Adrenal gland (tissue), 12 donors: ENCODE data around the gene CREB3L1. TPM values are rescaled to one million over a fixed set of nuclear protein-coding genes. Genes with fewer than 3 reads are reported as not detected.

Experiments used
- DNase-seq, 7 donors: peaks; one replicate each; pipeline ENCODE4 v3.0.0-alpha.2; 2019 to 2020
- H3K27ac ChIP-seq, 5 donors: fragments of 200-600 bp; sonication (generic) in 4 of 5; 1 replicate in 3 of 5; 2 replicates in 2 of 5; pipeline versions ENCODE4 v1.5.1 to v1.8.0; 2016 to 2020; ENCODE audit warnings: mild to moderate bottlenecking in 1 of 5
- H3K27me3 ChIP-seq: fragments of 200-600 bp; 2 replicates; pipeline ENCODE4 v1.8.0; 2021
- H3K36me3 ChIP-seq, 2 donors: fragments of 200-600 bp; replicated peaks in 1 of 2; 1 replicate in 1 of 2; 2 replicates in 1 of 2; pipeline versions ENCODE4 v1.5.1 to v1.8.0; 2018 to 2022
- H3K4me1 ChIP-seq, 2 donors: fragments of 200-600 bp; replicated peaks in 1 of 2; 1 replicate in 1 of 2; 2 replicates in 1 of 2; pipeline versions ENCODE4 v1.5.1 to v1.8.0; 2018 to 2021
- H3K4me3 ChIP-seq, 4 donors: fragments of 200-600 bp; sonication (generic) in 3 of 4; one replicate each; pipeline ENCODE4 v1.5.1; 2016 to 2018
- H3K9me3 ChIP-seq, 3 donors: fragments of 200-600 bp; sonication (generic) in 1 of 3; replicated peaks in 1 of 3; 1 replicate in 2 of 3; 2 replicates in 1 of 3; pipeline versions ENCODE4 v1.5.1 to v1.8.0; 2016 to 2021
- POLR2A ChIP-seq, 2 donors: fragments of 450-650 bp; IDR thresholded peaks; one replicate each; pipeline ENCODE4 v1.6.1; 2017; ENCODE audit warnings: antibody characterized with exemption in 2 of 2, mild to moderate bottlenecking in 2 of 2, moderate library complexity in 1 of 2
- WGBS, 4 donors: extraction: QIAGEN DNeasy Blood & Tissue Kit in 2 of 4; methylation state at CpG; one replicate each; pipeline versions ENCODE4 v1.1.5 to v1.1.7; 2013 to 2017; 5-methylcytosine and 5-hydroxymethylcytosine counted together
- intact Hi-C, 2 donors: fragments of 100-400 bp; cut with DNase I; formaldehyde crosslinking; loops; one replicate each; pipeline versions ENCODE4 v1.14.1 to v1.15.0; 2022 to 2023
- polyA plus RNA-seq, 3 donors: library from polyadenylated mRNA; stranded (reverse); fragments of 200-250 nt in 2 of 3; fragments of 350-450 nt in 1 of 3; fragmentation: Illumina TruSeq in 1 of 3; extraction: RNeasy Lipid Tissue Mini Kit (QIAGEN cat#74804) in 1 of 3; gene quantifications; one replicate each; pipeline ENCODE4 v1.2.3, GENCODE V29; 2013 to 2014
- total RNA-seq, 9 donors: library from RNA; depleted of rRNA in 4 of 9; stranded (reverse); fragments of >200 nt in 4 of 9; fragments of 120-200 nt in 1 of 9; fragmentation: NEBNext Ultra II Directional in 1 of 9; extraction: Animal tissue kit (Norgen Biotek cat#: 25700) in 1 of 9; gene quantifications; one replicate each; pipeline versions ENCODE4 v1.1.0 to v1.2.4, GENCODE V29; 2013 to 2023
- TF ChIP-seq, protein P1 (sequence below), 6 experiments: fragments of 450-650 bp in 4 of 6; fragments of 200-600 bp in 2 of 6; sonication (generic) in 1 of 6; IDR thresholded peaks; 1 replicate in 5 of 6; 2 replicates in 1 of 6; pipeline versions ENCODE4 v1.5.1 to v1.8.0; 2016 to 2021; ENCODE audit warnings: antibody characterized with exemption in 6 of 6, mild to moderate bottlenecking in 2 of 6, moderate library complexity in 1 of 6
- donor health status: healthy with polysubstance abuse.
- donor health status: Bipolar disorder and iron deficiency.
- donor health status: DM: yes; HTN: yes; CAD: no.
- donor health status: DM: no; HTN: no; CAD: no.
- donor health status: DM: no; HTN: no; CAD: no.
- donor health status: DM: yes; HTN: yes; CAD: no.

The CREB3L1 gene
- total and polyA plus RNA-seq, 12 donors: 5.4 to 31.7 (median 26.2) TPM

DNA sequence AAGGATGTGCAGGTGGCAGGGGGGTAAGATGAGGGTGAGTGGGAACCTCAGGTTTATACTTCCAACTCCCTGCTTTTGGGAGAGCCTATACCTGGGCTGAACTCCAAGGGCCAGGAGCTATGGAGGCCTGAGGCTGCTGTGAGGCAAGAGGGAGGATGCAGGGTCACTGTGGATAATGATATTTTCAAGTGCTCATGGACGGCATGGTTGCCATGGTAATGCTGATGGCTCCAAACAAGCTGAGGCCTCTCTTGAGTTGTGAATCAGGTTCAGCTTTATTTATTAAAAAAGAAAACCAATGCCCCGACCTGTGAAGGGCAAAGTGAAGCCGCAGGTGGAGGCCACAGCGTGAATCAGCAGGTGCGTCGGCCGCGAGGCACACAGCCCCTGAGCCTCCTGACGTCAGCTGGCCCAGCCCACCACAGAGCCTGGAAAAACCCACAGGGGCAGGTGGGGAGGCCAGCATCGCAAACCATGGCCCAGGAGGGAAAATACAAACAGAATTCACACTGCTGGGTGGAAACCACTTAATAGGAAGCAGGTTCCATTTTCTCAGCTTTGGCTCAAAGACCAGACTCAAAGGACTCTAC lies 17.4 kb upstream of the CREB3L1 start:
- H3K9me3 ChIP-seq: no peaks in the 10 kb centered on the region
- no peak for DNase-seq
- H3K4me3 ChIP-seq: no peak overlapping the region
- WGBS, 4 donors: 83 to 90% (median 86%) methylated on average over 10 of the region's 10 CpGs
- no peaks in the 10 kb centered on the region for H3K4me1 ChIP-seq
- no peak overlapping the region for H3K27ac ChIP-seq
- TF ChIP-seq, protein P1, sequence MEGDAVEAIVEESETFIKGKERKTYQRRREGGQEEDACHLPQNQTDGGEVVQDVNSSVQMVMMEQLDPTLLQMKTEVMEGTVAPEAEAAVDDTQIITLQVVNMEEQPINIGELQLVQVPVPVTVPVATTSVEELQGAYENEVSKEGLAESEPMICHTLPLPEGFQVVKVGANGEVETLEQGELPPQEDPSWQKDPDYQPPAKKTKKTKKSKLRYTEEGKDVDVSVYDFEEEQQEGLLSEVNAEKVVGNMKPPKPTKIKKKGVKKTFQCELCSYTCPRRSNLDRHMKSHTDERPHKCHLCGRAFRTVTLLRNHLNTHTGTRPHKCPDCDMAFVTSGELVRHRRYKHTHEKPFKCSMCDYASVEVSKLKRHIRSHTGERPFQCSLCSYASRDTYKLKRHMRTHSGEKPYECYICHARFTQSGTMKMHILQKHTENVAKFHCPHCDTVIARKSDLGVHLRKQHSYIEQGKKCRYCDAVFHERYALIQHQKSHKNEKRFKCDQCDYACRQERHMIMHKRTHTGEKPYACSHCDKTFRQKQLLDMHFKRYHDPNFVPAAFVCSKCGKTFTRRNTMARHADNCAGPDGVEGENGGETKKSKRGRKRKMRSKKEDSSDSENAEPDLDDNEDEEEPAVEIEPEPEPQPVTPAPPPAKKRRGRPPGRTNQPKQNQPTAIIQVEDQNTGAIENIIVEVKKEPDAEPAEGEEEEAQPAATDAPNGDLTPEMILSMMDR (IDR thresholded peaks at IDR 0.05): no peak
- no peak for TF ChIP-seq POLR2A (IDR thresholded peaks at IDR 0.05)
- intact Hi-C loops: no loop called here
- no peaks in the 10 kb centered on the region for H3K27me3 ChIP-seq
- no peaks in the 10 kb centered on the region for H3K36me3 ChIP-seq

DNA sequence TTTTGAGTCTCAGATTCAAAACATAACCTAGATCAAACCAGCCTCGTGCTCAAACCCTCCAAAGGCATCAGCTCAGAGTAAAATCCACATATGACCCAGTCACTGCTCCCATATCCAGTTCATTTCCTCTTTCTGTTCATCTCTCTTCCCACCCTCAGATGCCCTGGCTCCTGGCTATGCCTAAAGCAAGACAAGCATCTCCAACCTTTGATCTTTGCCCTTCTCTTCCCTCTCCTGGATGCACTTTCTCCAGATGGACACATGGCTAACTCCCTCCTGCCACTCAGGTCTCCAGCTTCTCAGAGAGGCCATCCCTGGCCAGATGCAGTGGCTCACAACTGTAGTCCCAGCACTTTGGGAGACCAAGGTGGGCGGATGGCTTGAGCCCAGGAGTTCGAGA lies 14.3 kb upstream of the CREB3L1 start:
- intact Hi-C loops: no loop called here
- H3K4me1 ChIP-seq: no peaks in the 10 kb centered on the region
- no peak overlapping the region for H3K4me3 ChIP-seq
- H3K36me3 ChIP-seq: no peaks in the 10 kb centered on the region
- TF ChIP-seq, protein P1 (IDR thresholded peaks at IDR 0.05): no peak
- no peak for TF ChIP-seq POLR2A (IDR thresholded peaks at IDR 0.05)
- H3K9me3 ChIP-seq: no peaks in the 10 kb centered on the region
- DNase-seq: no peak
- no peaks in the 10 kb centered on the region for H3K27me3 ChIP-seq
- 83 to 92% (median 89%) methylated on average over 3 of the region's 3 CpGs for WGBS, 4 donors
- H3K27ac ChIP-seq: no peak overlapping the region

DNA sequence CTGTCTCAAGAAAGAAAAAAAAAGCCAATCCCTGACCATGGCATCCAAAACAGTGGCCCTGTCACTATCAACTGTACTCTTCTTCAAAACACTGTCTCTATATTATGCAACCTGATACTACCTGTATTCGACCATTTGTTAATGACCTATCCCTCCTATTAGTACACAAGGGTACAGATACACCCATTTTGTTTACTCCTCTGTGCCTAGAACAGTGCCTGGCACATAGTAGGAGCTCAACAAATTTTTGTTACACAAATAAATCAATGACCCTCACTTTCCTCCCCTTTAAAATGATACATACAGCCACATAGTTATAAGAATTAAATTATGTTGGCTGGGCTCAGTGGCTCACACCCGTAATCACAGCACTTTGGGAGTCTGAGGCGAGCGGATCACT lies 13.4 kb upstream of the CREB3L1 start:
- no peak for TF ChIP-seq POLR2A (IDR thresholded peaks at IDR 0.05)
- TF ChIP-seq, protein P1 (IDR thresholded peaks at IDR 0.05): no peak
- DNase-seq: no peak

DNA sequence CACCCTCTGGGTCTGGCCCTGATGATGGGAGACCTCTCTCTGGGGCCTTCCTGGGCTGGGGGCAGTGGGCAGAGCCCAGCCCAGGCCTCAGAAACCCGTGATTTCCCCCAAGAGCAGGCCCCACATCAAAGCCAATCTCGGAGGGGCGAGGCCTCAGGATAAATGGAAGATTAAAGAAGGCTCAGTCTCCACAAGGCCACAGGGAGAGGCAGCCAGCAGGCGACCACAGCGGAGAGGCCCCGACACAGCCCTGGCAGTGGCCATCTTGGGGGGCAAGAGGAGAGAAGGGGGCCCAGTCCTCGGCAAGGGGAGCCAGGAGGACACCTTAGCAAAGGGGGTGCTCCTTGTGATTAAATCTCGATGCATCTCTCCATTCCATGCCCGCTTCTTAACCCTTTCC lies 12.5 kb upstream of the CREB3L1 start:
- no peak overlapping the region for H3K4me3 ChIP-seq
- no peaks in the 10 kb centered on the region for H3K9me3 ChIP-seq
- H3K27me3 ChIP-seq: no peaks in the 10 kb centered on the region
- WGBS, 4 donors: 63 to 68% (median 67%) methylated on average over 6 to 9 of the region's 9 CpGs
- H3K4me1 ChIP-seq: no peaks in the 10 kb centered on the region
- DNase-seq: no peak
- intact Hi-C loops: no loop called here
- H3K27ac ChIP-seq: no peak overlapping the region
- H3K36me3 ChIP-seq: no peaks in the 10 kb centered on the region
- TF ChIP-seq, protein P1 (IDR thresholded peaks at IDR 0.05): no peak
- TF ChIP-seq POLR2A (IDR thresholded peaks at IDR 0.05): no peak

More for the DNA sequence above, 13.4 kb upstream of the CREB3L1 start:
- no peaks in the 10 kb centered on the region for H3K36me3 ChIP-seq
- no peaks in the 10 kb centered on the region for H3K27me3 ChIP-seq
- H3K4me3 ChIP-seq: no peak overlapping the region
- intact Hi-C loops: no loop called here
- no peaks in the 10 kb centered on the region for H3K9me3 ChIP-seq
- H3K4me1 ChIP-seq: no peaks in the 10 kb centered on the region
- no peak overlapping the region for H3K27ac ChIP-seq
- WGBS, 4 donors: 88 to 97% (median 91%) methylated on average over 4 of the region's 4 CpGs
